Measurements from ENCODE around the gene PTPRM.

PTPRM gene

DNA sequence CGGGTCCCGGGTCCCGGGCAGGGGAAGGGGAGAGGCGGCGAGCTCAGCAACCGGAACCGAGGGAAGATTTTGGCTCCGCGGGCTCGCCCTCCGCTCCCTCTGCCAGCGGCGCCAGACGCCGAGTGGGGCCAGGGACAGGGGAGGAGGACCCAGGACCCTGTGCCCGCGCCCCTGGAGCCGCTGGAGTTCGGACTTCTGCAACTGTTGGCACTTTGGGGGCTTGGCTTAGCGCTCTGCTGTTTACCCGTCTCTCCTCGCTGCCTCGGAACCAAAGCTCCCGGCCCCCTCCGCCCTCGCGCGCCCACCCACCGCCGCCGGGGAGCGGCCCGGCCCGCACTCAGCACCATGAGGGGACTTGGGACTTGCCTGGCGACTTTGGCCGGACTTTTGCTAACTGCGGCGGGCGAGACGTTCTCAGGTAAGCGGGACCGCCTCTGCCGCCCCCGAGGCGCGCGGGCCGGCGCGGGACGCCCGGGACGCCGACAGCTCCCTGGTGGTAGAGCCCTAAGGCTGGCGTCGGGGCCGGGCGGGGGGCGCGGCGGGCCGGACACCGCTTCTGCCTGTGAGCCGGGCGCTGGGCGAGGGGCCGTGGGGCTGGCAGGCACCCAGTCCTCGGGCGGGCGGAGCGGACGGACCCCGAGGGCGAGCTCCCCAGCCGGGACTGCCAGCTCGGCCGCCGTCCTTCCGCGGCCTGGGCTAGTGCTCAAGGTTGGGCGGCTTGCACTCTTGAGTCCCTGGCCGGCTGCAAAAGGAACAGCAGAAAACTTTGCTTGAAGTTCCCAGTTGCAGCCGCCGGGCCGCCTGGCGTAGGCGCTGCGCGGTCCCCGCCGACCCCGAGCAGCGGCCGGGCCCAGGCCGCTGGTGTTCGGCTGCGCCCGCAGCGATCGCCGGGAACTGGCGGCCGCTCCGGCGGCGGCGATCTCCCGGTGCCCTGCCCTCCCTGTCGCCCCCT lies 634 bp downstream of the PTPRM start:
- DNase-seq = no peak

DNA sequence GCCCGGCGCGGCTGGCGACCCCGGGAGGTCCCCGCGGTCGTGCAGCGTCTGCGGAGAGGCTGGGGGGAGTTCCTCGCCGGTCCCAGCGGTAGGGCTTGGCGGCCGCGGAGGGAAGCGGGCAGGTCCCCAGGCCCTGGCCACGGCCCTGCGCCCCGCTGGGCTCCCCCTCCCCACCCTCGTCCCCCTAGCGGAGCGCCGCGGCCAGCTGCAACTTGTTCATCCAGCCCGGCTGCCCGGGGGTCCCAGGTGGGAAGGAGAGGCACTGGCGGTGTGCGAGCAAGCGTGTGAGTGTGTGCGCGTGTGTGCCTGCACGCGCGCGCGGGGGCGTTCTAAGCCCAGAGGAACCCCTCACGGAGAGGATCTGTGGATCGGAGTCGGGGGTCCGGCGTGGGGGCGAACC lies 1.3 kb downstream of the PTPRM start:
- no peak for DNase-seq

DNA sequence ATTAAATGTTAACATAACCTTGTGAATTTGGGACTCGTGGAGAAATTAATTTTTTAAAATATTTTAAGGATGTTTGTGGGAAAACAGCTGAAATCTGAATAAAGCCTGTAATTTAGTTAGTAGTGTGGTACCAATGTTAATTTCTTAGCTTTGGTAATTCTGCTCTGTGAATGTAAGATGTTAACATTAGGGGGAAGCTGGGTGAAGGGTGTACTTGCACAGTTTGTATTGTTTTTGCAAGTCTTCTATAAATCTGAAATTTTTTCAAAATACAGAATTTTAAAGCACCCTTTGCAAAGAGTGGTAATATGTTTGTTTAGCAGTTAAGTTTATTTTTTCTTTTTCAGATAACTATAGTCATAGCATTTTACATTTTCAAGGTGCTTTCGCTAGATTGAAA lies 4.5 kb downstream of the PTPRM start:
- no peak for DNase-seq

DNA sequence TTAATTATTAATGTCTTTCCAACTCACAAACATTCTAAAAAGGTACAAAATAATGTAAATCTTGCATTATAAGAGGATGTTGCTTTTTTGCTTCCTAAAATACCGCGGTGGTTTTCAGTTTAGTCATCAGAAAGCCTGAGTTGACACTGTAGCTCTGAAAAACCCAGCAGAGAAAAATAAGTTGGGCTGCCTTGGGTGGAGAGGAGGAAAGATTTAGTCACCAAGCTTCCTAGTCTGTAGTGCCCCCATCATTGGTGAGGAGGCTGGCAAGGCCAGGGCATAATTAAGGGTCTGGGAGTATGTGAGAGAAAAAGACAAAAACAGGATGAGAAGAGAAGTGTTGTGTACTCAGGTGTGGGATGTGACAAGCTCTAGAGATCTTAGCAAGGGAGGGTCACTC lies 5.7 kb downstream of the PTPRM start:
- DNase-seq = no peak

DNA sequence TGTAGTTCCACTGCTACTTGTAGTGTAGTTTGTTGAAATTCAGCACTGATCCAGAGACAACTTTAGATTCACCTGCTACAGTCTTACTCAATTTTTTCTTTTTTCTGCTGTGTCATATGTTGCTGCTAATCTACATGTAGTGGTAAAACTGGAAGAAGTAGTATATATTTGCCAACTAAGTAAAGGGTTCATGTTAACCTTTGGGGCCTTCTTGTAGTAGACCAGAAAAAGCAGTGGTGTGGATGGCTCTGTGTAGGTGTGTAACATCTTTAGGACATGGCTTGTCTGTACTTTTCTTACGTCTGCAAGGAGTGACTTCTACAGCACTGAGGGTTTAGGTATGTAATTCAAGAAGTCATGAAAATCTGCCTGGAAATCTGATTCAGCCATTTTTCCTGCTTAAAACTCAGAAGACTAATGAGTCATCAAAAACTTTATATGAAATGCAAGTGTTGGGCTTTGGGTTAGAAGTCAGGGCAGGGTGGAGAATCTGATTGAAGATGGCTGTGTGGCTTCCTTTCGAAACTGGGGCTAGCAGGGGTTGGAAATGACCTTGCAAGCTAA lies 8.4 kb downstream of the PTPRM start:
- DNase-seq = no peak

DNA sequence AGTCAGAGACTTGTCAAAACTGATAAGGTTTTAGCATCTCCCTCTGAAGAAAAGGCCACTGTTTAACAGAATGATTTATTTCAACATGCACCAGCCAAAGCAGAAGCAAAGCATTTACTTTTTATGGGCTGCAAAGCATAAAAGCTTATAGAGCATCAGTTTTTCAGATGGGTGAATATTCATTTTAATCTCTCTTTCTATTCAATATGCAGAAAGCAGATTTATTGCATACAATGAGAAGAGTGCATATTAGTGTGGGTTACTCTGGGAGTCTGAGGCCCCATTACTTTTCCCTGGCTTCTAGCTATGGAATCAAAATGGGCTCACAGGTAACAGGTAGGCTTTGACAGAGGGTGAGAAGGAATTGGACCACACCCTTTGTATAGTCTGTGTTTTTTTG lies 9.0 kb downstream of the PTPRM start:
- no peak for DNase-seq

DNA sequence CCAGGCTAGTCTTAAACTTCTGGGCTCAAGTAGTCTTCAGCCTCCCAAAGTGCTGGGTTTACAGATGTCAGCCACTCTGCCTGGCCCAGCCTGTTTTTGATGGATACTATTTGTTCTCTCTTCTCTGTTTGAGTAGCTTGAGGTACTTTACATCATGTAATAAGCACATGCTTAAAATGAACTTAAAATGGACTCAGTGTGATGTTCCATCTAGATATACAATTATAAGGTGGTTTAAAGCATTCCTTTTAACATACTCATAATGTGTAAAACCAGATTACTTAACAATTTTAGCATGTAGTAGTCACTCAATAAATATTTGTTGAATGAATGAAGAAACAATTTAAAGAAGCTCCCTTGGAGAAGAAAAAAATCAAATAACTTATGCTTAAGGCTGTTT lies 9.6 kb downstream of the PTPRM start:
- DNase-seq = no peak

DNA sequence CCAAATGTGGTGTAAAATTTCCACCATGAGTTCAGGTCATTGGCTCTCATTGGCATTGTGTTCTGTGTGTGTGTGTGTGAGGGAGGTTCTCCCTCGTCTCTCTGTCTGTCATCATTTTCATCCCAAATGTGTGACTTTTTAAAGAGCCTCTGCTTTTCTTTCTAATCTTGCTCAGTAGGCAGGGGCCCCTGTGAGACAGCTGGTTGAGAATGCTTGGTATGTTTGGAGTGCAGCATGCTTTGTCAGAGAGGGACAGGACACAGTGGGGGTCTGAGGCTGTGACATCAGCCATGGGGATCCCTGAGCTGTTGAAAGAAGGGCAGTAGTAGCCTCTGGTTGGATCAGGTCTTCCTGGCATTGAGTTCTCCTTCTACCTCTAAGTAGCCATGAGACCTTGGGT lies 10.6 kb downstream of the PTPRM start:
- no peak for DNase-seq

DNA sequence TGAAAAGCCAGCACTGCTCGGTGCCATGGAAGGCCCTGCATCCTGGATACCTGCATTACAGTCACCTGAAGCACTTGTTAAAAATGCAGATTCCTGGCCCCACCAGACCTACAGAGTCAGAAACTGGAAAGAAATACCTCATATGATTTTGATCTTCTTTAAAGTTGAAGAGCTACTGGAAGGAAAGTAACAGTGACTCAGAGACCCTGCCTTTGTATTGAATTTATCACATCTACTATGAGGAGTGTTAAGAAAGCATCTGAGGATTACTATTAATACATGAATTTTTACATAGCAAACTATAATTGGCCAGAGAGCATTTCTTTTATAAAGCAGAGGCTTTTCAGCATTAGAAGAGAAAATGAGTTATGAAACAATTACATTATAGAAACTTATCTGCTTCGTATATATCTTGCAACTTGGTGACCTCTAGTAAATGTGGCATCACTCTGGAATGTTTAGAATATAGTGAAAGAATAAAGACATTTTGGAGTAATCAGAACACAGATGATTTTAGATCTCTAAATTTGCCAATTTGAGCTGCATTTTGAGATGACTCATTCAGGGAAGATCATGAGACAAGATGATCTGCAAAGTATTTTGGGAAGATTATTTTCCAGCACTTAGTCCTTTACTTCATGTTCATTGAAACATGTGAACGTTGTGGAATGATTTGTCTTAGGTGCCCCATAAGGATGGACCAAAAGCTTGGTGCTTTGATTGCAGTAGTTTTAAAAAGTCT lies 12.2 kb downstream of the PTPRM start:
- DNase-seq = no peak

DNA sequence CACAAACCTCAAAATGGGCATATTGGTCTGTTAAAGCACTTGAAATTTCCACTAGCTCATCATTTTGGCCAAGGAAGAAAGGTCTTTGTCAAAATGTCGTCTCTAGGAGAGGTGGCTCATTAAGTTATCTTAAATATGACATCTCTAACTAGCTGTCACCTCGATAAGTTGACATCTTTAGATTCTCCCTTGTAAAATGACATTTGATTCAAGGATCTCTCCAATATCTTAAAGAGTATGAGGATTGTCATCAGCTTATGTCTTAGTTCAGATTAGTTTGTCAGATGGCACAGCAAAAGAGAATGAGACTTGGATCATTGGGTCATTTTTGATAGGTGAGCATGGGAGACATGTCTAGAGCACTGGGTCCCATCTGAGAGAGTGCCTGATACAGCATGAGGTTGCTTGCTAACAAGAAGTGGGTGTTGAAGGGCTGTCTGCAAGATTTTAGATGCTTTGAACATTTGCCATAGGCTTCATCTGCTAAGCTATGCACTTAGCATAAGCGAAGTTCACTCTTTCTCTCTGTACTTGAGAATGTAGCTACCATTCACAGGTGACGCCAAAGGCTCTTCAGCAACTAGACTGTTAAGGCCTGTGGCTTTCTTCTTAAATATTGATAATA lies 12.9 kb downstream of the PTPRM start:
- DNase-seq = no peak

DNA sequence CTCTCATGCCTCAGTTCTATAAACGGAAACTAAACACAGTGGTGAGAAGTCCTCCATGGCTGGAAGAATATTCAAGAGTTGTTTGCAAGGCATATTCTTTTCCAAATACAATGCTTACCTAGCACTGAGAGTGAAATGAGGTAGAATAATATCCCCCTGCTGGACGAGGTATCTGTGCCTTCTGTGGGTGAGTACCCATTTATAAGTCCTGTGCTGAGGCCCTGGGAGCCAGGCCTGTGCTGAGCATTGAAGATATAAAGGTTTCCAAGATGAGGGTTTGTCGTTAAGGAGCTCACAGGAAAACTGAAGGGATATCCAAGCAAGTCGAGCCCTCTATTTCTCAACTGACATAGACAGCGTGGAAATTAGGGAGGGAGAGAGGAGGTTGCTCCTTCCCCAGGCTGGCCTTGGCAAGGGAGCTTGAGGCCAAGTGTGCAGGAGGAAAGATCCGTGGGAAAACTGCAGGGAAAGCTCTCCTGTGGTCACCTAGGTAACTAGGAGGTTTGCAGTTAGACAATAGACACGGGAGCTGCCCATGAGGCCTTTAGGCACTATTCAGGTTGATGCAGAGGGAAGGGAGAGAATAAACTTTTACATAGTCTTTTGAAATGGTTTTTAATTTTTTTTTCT lies 17.6 kb downstream of the PTPRM start:
- no peak for DNase-seq

DNA sequence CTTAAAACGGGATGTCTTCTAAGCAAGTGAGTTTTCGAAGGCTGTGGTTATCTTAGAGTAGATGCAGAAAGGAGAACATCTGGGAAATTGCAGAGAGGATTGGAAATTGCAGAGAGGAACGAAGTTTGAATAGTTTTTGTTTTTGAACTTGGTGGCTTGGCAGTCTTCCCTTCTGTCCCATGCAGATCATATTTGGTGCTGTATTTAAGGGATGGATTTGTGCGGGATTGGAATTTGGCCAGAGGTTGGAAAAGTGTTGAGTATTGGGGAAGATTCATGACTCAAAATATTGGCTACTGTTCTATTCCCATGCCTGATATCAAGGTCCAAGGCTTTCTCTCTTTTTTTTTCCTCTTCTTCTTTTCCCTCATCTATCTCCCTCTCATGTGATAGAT lies 18.2 kb downstream of the PTPRM start:
- no peak for DNase-seq

DNA sequence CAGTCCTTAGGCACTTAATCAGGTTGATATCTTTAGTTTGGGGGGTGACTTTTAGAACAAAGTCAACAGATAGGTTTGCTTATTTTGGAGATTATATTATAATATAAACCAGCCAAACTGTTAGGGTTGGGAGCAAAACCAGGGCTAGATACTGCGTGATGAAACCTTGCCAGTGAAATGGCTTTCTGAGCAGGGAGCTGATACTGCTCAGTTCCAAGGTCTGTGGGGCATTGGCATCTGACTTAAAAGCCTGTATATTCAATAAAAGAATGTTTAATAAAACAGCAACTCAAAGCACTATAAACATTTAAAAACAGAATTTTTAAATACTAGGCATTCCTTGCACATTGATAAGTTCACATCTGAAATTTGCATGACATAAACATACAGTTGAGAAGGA lies 19.3 kb downstream of the PTPRM start:
- no peak for DNase-seq

DNA sequence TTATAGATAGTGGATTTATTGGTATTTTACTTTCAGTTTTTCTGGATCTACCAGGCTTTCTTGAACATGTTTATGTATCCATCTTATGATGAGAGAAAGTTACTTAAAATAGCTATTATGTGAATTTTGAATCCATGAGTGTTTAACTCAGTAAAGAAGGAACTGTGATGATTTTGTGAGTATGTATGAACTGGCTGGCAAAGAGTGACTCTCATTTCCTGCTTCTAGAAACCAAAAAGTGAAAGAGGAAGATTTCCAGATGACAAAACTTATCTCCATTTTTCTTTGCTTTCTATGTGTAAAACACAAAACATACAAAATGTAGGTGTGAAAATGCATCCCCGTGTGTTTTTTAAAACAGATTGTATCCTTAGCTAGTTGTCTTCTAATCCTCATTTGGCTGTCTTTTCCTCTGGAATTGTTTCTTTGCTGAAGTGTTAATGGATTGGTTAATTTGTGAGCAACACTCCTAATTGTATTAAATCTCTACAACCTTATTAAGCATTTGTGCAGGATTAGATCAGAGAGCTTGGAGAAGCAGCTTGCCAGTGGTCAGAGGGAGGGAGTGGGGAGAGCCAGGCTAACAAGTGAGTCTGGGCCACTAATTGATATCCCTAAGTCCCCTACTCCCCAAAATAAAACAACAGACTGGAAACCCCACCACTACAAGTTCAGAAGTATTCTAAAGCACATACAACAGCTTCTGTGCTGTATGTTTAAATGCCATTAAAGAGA lies 23.9 kb downstream of the PTPRM start:
- no peak for DNase-seq

DNA sequence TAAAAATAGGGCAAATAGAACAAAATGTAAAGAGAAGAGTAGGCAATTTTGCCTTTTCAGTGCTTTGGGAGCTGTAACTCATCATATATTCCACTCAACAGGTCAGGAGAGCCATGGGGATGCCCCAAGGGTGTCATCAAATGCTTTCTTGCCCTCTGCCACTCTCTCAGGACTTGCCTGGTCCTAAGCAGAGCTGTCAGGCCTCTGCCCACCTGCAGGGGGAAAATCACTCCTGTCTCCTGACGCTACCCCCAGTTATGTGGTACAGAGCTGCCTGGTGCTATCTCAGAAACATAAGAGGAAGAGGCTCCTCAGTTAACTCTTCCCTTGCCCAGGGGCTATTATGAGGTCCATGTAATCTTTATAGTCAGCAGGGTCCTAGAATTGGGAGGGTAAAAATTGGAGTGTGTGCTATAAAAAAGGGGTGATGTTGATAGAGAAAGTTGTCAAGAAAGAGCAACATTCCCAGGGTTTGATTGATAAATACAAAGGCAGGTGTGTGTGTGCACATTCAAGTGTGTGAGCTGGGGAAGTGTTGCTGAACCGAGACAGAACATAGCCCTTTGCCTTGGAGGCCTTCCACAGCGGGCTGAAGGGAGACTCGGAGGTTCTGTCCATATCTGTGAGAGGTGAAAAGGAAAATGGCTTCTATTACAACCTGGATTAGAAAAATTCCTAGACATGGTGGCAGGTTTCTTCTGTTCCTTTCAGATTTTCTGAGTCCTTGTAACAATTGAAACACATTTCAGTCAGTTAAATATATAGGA lies 25.4 kb downstream of the PTPRM start:
- no peak for DNase-seq

DNA sequence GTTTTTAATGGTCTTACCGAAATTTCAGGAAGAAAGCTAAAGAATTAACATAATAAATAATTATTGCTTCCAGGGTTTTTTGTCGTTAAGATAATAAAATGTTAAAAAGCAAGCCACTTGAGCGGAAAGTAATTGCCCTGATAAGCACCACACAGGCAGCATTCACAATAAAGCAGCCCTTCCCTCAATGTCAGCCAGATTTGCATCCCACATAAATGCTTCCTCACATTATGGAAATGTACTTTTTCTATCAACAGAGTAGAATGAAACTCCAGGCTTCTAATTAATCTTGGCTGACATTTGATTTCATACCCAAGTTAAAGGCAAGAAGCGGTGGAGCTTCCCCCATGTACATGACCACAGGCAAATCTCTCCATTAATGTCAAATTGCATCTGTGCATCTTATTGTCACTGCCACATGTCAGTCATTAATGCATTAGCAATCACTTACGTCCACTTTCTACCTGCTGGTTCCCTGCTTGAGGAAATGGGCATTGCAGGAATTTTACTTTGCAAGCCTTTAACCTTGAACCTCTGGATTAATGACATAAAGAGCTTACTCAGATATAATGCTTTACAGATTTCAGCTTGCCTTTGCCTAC lies 26.2 kb downstream of the PTPRM start:
- DNase-seq = no peak

DNA sequence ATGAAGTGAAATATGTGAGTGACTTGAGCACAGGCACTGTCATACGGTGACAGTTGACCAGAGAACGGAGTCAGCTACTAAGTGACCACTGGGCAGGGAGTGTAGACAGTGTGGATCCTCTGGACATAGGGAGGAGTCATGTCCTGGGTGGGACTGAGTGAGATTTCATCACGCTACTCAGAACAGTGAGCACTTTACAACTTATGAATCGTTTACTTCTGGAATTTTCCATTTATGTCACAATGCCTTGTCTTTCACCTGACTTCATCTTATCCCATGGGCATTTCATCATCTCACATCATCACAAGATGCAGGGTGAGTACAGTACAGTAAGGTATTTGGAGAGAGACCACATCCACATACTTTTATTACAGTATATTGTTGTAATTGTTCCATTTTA lies 29.0 kb downstream of the PTPRM start:
- no peak for DNase-seq

DNA sequence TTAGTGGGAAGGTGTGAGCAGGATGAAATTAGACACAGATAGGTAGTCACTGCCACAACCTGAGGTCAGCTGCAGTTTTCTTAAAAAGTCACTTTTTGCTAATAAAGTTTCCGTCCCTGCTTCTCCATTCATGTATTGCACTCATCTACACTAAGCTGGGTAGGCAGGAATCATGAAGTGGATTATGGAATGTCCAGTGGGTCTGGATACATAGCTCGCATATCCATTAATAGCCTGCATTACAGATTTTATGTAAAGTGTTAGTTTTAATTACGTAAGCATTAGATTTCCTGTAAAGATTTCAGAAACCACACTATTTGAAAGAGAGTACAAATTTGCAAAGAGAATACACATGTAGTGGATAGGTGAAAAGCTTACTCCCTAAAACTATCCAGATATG lies 30.4 kb downstream of the PTPRM start:
- DNase-seq = no peak

DNA sequence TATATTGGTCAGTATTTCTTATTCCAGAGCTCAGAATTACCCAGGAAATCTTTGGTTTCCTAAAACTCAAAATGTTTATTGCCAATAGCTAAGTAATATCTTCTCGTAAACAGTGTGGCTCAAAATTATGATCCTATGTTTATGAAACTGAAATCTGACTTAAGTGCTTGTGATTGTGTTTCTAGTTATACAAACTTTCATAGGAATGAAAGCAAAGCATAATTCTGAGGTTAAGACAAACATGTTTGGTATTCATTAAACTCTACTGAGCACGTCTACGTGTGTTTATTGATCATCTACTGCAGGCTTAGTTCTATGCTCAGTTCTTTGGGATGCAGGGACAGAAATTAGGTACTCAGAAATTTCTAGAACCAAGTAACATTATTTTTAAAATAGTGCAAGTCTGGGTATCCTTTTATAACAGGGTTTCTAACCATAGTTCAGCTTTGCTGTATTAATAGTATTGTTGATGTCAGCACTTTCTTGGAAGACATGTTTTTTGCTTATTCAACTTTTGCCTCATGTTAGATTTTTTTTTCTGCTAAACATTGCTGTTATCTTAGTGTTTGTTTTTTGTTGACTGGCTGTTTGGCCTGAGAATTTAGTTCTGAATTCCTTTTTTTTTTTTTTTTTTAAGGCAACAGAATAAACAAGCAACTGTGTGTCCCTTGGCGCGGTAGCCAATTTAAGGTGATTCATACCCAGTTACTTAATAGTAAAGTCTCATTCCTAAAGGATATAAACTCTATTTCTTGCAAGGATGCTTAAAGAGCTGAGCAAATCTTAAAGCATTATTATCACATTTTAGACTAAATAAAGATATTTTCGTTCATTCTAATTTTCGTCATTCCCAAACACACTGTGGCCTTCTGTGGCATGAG lies 31.3 kb downstream of the PTPRM start:
- no peak for DNase-seq

DNA sequence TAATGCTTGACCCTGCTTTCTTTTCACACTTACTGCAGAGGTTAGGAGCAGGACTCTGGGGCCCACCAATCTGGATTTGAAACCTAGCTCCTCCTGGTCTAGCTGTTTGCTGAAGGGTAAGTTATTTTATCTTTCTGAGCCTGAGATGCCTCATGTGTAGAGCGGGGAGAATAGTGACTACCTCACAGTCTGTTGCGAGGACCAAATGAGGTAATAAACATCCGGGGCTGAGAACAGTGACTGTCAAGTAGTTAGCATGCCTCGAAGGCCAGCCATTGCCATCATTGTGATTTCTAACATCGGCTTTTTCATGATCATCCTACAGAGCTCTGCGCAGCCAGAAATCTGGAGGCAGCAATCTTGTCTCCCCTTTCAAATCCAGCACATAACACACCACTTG lies 32.9 kb downstream of the PTPRM start:
- DNase-seq = no peak

Data from NCI-H1417 treated with DMSO at 0.1 percent for 48 hours (cell line).